HK-2 (cell line): Measurements from ENCODE around the gene AFP.

Experiments used
- DNase-seq: peaks from one replicate; pipeline ENCODE4 v3.0.0-alpha.2; 2018; ENCODE audit not compliant: unreplicated experiment

Gene AFP

DNA sequence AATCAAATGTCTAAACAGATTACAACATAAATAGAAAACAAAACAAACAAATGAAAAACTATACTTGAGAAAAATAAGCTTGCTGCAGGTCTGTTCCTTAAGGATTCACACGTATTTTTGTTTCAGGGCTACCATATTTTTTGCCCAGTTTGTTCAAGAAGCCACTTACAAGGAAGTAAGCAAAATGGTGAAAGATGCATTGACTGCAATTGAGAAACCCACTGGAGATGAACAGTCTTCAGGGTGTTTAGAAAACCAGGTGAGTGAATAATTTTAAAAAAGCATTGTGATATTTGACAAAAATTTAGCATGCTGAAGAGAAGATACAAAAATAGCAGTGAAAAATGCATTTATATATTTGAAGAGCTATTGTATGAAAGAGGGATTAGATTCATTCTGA is 2.0 kb downstream of the AFP start:
- no peak for DNase-seq

GRCh38 chr4:73438582-73439215 is 2.7 kb downstream of the AFP start:
- DNase-seq, result no peak

DNA sequence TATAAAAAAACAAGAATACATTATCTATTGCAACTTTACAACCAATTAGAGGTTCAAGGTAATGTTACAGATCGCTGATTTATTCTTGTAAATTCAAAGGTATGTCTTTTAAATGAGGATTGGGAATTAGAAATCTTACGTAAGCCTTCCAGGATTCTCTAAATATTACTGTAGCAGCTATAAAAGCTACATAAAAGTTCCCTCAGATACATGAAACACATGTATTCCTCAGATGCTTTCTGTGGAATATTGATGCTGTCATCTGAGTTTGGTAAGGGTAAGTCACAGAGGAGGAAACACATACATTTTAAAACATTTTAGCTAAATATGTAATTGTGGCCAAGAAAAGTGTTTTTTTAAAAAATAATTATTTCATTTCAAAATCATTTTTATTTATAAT is 3.4 kb downstream of the AFP start:
- no peak for DNase-seq

GRCh38 chr4:73439991-73440390 is 4.0 kb downstream of the AFP start:
- DNase-seq, result no peak

DNA sequence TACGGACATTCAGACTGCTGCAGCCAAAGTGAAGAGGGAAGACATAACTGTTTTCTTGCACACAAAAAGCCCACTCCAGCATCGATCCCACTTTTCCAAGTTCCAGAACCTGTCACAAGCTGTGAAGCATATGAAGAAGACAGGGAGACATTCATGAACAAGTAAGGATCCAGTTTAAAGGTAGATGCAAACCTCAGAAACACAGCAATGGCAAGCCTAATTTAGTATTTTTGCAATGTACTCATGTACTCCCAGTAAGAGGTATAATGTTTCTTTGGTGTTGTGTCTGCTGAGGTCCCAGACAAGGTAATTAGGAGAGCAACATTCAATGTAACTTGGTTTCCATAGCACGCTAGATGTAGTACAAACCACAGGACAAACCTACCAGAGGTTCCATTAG is 4.6 kb downstream of the AFP start:
- no peak for DNase-seq

DNA sequence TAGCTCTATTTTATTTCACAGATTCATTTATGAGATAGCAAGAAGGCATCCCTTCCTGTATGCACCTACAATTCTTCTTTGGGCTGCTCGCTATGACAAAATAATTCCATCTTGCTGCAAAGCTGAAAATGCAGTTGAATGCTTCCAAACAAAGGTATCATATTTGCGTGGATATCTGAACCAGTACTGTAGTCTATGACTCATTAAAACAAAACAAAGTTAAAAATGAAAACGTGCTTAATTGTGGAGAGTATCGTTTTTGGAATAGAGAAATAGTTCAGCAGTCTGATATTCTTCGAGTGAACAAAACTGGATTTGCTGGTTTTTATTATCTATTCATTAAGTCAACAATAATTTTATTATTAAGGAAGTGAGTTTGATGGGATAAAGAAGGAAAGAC is 6.3 kb downstream of the AFP start:
- no peak for DNase-seq

DNA sequence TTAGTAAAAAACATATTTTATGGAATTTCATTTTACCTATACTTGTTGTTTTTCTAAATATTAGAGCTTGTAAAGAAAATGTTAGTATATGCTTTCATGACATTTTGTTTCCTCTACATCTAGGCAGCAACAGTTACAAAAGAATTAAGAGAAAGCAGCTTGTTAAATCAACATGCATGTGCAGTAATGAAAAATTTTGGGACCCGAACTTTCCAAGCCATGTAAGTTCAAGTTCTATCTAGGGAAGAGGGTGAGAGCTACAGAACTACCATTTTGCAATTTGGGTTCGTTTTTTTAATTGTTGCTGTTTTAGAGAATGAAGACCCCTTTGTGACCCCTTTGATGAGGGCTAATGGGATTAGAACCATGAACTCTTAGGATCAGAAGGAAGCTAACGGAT is 7.2 kb downstream of the AFP start:
- DNase-seq, result no peak

DNA sequence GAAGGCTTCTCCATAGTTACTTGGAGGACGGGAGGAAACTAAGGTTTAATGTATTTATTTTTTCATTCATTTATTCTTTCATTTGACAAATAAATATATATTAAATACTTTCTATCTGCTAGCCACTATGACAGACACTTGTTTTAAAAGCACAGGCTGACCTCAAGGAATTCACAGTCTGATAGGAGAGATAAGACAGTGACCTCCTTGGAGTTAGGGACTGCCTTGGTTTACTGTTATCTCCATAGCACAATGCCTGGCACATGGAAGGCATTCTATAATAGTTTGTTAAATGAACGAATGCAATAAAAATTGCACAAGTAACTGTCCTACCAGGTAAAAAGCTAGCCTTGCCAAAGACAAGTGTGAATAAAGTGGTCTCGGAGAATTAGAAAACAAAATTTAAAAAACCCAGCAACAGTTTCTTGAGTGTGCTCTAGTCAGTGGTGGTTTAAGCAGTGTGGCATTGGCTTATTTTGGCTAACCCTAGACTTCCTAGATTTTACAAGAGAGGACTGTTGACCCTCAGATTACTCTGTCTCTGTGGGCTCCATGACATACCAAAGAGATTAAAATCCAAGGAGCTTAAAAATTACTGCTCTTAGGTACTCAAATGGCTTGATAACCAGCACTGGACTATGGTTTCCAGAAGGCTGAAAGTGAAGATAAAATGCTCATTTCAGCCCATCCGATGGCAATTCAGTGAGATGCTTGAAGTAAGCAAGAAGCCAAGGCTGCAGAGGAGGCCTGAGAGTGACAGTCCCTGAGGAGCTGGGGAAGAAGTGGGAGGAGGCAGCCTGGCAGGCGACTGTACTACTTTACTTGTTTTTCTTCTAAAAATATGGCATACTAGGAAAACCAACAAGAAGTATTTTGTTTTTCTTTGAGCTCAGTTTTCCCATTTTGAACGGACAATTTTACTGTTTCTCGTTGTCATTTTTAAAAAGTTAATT is 9.6 kb downstream of the AFP start:
- no peak for DNase-seq

- no peak for DNase-seq
Measured at GRCh38 chr4:73446336-73446938, 10.4 kb downstream of the AFP start.

DNA sequence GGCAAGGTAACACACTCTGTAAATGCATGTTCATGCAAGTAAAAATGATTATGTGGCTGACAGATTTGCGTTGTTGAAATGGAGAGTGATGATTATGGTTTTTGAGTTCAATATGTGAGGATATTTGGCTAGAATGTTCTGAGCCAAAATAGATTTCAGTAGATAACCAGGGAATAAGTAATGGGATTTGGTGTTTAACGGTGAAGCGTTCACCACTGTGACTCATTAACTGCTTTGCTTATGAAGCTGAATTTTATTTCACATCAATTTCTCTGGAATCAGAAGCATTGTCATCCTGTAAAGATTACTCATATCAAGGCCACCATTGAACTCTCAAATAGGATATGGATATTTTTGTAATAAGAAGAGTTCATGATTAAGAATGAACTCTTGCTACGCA is 11.7 kb downstream of the AFP start:
- DNase-seq, result no peak

DNA sequence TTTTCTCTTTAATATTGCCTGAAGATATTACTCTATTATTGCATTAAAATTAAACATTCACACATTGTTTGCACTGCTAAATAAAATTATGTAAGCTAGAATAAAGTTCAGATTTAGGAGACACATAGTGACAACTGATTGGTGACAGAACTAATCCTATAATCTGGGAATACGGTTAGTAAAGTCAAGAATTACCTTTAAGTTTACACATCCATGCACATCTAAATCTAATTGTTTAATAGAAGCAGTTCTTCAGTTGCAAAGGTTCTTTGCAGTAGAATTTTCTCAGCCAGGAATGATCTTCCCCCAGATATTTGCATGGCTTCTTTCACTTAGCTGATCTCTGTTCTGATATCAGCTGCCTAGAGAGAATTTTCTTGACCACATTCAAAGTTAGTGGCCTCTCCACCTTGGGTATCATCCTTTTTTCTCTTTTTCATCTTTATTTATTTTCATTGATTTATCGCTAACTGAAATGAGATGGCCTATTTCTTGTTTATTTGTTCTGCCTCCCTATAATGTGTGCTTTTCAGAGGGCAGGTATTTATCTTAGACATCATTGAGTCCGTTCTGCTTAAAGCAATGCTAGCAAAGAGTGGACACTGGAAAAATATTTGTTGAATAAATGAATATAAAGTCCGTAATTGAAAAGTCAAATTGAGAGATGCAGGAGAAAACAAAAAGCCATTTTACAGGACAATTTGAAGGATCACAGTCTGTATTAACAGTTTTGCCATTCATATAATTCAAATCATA is 12.6 kb downstream of the AFP start:
- no peak for DNase-seq

DNA sequence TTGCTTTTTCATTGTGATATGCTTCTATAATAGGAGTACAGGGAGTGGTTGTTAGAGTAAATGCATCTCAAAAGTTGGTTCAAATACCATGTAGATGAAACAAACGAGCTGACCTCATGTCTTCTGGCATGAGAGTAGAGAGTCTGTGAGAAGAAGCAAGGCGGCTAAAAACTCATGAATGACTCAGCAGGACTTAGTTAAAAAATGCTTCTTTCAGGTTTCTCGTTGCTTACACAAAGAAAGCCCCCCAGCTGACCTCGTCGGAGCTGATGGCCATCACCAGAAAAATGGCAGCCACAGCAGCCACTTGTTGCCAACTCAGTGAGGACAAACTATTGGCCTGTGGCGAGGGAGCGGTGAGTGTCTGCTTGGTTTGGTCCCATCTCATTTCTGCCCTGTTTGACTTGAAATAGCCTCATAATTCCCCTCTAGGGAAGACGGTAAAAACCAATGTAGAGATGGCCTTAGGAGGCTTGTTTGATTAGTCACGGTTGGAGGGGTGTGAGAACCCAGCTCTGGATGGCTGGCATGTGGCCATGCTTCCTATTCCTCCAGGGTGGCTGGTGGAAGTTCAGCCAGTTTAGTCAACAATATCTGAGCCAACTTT is 14.5 kb downstream of the AFP start:
- DNase-seq, result peak; percentile 69

DNA sequence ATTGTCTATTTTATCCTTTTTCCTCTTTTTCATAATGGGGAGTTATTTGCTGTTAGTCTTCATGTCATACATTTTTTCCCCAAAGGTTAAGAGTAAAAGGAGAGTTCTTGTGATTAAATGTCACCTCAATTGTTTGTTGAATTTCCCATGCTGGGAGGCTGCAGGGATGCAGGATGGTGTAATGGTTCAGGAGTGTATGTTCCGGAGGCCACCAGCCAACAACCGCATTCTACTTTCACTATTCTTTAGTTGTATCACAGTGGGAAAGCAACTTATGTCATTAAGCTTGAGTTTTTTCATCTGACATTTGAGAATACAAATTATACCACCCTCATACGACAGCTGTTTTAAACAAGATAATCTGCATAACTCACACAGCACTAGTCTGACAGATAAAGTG is 15.4 kb downstream of the AFP start:
- DNase-seq, result no peak

- DNase-seq, result no peak
Measured at GRCh38 chr4:73451981-73452747, 16.1 kb downstream of the AFP start.

DNA sequence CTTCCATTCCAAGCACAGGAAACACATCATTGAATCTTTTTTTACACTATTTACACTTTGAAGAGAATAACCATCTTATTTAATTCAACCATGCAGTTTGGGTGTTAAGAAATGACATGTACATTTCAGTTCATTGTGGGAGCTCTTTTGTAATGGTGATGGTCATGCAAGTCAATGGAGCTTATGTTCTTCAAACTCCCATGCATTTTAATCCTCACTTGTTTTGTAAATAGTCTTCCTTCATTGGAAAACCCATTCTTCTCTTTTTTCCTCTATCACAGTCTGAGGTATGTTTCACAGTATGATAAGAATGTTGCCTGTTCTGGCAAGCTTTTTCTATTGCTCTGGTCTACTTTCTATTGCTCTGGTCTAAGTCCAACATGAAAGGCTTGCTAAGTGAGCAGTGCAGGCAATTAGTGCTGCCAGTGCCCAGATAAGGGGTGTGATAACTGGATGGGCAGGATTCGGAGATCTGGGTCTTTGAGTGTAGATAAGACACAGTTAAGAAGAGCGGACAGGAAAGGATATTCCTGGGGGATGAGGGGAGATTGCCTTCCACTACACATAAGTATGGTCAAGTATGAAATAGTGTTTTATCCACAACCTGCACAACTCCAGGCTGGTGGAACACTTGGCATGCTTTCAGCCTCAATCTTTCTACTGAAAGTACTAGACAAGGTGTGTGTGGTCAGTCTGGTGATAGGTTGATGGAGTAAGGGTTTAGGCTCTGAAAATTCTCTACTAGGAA is 17.1 kb downstream of the AFP start:
- DNase-seq, result no peak

DNA sequence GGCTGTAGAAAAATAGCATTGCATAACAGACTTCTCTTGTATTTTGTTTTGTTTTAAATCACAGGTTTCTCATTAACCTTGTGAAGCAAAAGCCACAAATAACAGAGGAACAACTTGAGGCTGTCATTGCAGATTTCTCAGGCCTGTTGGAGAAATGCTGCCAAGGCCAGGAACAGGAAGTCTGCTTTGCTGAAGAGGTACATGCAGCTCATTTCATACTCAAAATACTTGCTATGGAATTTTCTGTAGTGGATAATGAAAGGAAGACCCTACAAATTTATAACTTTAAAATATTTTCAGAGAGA is 17.6 kb downstream of the AFP start:
- DNase-seq, result no peak

DNA sequence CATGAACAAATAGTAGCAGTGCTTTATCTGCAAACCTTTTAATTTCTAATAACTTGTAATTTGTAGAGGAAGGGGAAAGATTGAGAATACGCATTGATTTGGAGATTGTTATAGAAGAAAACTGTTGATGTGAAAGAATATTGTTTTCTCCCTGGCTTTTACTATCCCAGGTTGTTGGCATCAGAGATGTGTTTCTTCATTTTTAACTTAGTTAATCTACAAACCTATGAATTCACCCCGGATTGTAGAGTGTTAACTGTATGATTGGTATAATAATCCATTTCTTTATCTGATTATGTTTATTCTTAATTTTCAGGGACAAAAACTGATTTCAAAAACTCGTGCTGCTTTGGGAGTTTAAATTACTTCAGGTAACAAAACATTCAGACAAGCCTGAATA is 18.9 kb downstream of the AFP start:
- DNase-seq, result no peak

- DNase-seq, result no peak
Measured at GRCh38 chr4:73456177-73457022, 20.4 kb downstream of the AFP start.

GRCh38 chr4:73458184-73459047 is 22.4 kb downstream of the AFP start:
- no peak for DNase-seq
